Fibroblast of lung (primary cell): Measurements from ENCODE around the gene ZNF148.

Source experiments
- CTCF ChIP-seq, 2 donors: IDR thresholded peaks in 1 of 2; conservative IDR thresholded peaks in 1 of 2; 1 replicate in 1 of 2; 2 replicates in 1 of 2; pipeline ENCODE4 v1.5.1; 2011 to 2012; ENCODE audit warnings: low read length in 2 of 2, control low read depth in 1 of 2, inconsistent platforms in 1 of 2, low read depth in 1 of 2, mild to moderate bottlenecking in 1 of 2
- EZH2 ChIP-seq: IDR thresholded peaks from 2 replicates; pipeline ENCODE4 v1.5.1; 2012; ENCODE audit warnings: low read length, control low read depth, mild to moderate bottlenecking; ENCODE audit errors: missing control alignments

GRCh38 chr3:125245521-125245920 is 129.6 kb downstream of the ZNF148 start:
- TF ChIP-seq CTCF (conservative IDR thresholded peaks at IDR 0.05 in 1 of 2, IDR thresholded peaks at IDR 0.05 in 1 of 2; ENCODE audit: low read depth in 1 of 2, low read length in 2 of 2) (no peak), EZH2 (no peak)
